ENCODE data around the gene PCDHB1.
"Not testable (repeated sequence)": the region's sequence is repeated elsewhere in the genome, so short reads cannot be mapped to it uniquely, and the experiment has no call there.

The PCDHB1 gene

GRCh38 chr5:141084487-141084989, 33.4 kb downstream of the PCDHB1 start:
- DNase-seq, result peak; percentile 11

DNA sequence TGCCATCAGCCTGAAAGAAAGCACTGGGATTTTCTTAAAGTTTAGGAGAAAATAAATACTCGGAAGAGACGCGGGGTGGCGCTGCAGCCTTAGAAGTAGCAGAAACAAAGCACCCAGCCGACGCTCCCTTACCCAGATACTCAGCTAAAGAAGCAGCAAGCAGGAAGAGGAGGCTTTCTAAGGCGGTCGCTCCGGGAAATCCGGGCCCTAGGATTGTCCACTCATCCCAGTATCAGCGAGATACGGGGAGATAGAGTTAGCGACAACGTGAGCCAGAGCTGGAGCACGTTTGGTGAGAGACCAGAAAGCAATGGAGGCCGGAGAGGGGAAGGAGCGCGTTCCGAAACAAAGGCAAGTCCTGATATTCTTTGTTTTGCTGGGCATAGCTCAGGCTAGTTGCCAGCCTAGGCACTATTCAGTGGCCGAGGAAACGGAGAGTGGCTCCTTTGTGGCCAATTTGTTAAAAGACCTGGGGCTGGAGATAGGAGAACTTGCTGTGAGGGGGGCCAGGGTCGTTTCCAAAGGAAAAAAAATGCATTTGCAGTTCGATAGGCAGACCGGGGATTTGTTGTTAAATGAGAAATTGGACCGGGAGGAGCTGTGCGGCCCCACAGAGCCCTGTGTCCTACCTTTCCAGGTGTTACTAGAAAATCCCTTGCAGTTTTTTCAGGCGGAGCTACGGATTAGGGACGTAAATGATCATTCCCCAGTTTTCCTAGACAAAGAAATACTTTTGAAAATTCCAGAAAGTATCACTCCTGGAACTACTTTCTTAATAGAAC, 43.5 kb downstream of the PCDHB1 start, which contains the start of gene PCDHB2:
PCDHB2 (plus strand) TSS at position 135 of the 782 bp plus-strand sequence; CDS start at position 311, 176 bp downstream.
- no peak for DNase-seq

- DNase-seq, result no peak
Observed at GRCh38 chr5:141095263-141095641, 44.1 kb downstream of the PCDHB1 start.

DNA sequence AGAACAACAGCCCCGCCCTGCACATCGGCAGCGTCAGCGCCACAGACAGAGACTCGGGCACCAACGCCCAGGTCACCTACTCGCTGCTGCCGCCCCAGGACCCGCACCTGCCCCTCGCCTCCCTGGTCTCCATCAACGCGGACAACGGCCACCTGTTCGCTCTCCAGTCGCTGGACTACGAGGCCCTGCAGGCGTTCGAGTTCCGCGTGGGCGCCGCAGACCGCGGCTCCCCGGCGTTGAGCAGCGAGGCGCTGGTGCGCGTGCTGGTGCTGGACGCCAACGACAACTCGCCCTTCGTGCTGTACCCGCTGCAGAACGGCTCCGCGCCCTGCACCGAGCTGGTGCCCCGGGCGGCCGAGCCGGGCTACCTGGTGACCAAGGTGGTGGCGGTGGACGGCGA, 45.0 kb downstream of the PCDHB1 start:
- not testable (repeated sequence) for DNase-seq

DNA sequence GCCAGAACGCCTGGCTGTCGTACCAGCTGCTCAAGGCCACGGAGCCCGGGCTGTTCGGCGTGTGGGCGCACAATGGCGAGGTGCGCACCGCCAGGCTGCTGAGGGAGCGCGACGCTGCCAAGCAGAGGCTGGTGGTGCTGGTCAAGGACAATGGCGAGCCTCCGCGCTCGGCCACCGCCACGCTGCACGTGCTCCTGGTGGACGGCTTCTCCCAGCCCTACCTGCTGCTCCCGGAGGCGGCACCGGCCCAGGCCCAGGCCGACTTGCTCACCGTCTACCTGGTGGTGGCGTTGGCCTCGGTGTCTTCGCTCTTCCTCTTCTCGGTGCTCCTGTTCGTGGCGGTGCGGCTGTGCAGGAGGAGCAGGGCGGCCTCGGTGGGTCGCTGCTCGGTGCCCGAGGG, 45.4 kb downstream of the PCDHB1 start:
- DNase-seq, result not testable (repeated sequence)

GRCh38 chr5:141100243-141100805, 49.1 kb downstream of the PCDHB1 start, which contains the start of gene PCDHB3:
TSS of gene PCDHB3 (plus strand) at chr5:141100473. CDS start at chr5:141100650, 177 bp downstream.
- no peak for DNase-seq

GRCh38 chr5:141101059-141101458, 49.9 kb downstream of the PCDHB1 start:
- DNase-seq, result no peak

- not testable (repeated sequence) for DNase-seq
Observed at GRCh38 chr5:141102070-141102469, 50.9 kb downstream of the PCDHB1 start.

GRCh38 chr5:141102471-141102870, 51.3 kb downstream of the PCDHB1 start:
- not testable (repeated sequence) for DNase-seq

DNA sequence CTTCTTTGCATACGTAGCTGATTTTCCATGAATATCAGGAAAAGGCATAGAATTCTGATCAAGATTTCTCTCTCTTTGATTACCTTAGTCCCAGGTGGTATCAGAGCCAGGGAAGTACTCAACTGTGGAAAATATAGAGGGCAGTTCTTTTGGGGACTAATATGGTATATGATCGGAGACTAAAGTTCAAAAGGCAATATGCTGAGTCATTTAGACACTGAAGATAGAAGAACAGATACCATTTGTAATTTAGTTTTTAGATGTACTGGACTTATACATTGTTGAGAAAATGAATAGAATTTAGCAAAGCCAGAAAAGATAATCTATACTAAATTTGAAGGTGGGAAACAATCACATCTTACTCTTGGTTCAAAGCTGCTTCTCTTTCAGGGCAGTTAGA, 54.2 kb downstream of the PCDHB1 start:
- no peak for DNase-seq

Measured in stimulated activated CD4-positive, alpha-beta T cell treated with anti-CD3 and anti-CD28 coated beads, Interleukin-12 subunit alpha, Interleukin-12 subunit beta, amount 100 ng/mL, for 4 hours (primary cell).